CD14-positive monocyte (primary cell): ENCODE measurements around the gene CCDC198. TPM values are rescaled to one million over a fixed set of nuclear protein-coding genes. Genes with fewer than 3 reads are reported as not detected.

Experiments used
- DNase-seq, 3 donors: peaks; one replicate each; pipeline ENCODE4 v3.0.0-alpha.2; 2011 to 2022
- H2AFZ ChIP-seq: 2 replicates; pipeline ENCODE4 v1.6.0; 2012; ENCODE audit warnings: mild to moderate bottlenecking, low read depth, low read length, inconsistent platforms; ENCODE audit not compliant: insufficient read depth, poor library complexity, severe bottlenecking
- H3K27ac ChIP-seq, 2 donors: 1 replicate in 1 of 2; 2 replicates in 1 of 2; pipeline ENCODE4 v1.5.1; 2012 to 2013; ENCODE audit warnings: low read length in 2 of 2, control low read depth in 1 of 2, inconsistent platforms in 1 of 2, low read depth in 1 of 2, mild to moderate bottlenecking in 1 of 2
- H3K27me3 ChIP-seq, 2 donors: one replicate each; pipeline versions ENCODE4 v1.6.0 to v1.6.1; 2011 to 2013; ENCODE audit warnings: low read length in 2 of 2; ENCODE audit not compliant: control insufficient read depth in 2 of 2, insufficient read depth in 2 of 2
- H3K36me3 ChIP-seq, 2 donors: replicated peaks in 1 of 2; 1 replicate in 1 of 2; 2 replicates in 1 of 2; pipeline versions ENCODE4 v1.5.1 to v1.6.1; 2012 to 2013; ENCODE audit warnings: low read length in 2 of 2, control low read depth in 1 of 2, inconsistent platforms in 1 of 2, mild to moderate bottlenecking in 1 of 2; ENCODE audit not compliant: insufficient read depth in 2 of 2, control insufficient read depth in 1 of 2
- H3K4me1 ChIP-seq, 2 donors: 1 replicate in 1 of 2; 2 replicates in 1 of 2; pipeline versions ENCODE4 v1.5.1 to v1.6.1; 2012 to 2013; ENCODE audit warnings: low read length in 2 of 2, control low read depth in 1 of 2, inconsistent platforms in 1 of 2, mild to moderate bottlenecking in 1 of 2, moderate library complexity in 1 of 2; ENCODE audit not compliant: insufficient read depth in 2 of 2, control insufficient read depth in 1 of 2
- H3K4me2 ChIP-seq: replicated peaks from 2 replicates; pipeline ENCODE3; 2012; ENCODE audit warnings: low read length, moderate library complexity, mild to moderate bottlenecking; ENCODE audit not compliant: poor library complexity, severe bottlenecking; ENCODE audit errors: extremely low read depth
- H3K4me3 ChIP-seq, 3 experiments: fragments of 200-600 bp in 1 of 3; sonication (generic) in 1 of 3; replicated peaks in 1 of 3; 1 replicate in 2 of 3; 2 replicates in 1 of 3; pipeline ENCODE4 v1.5.1; 2011 to 2013; ENCODE audit warnings: low read length in 3 of 3, mild to moderate bottlenecking in 3 of 3, control low read depth in 2 of 3, low read depth in 2 of 3, inconsistent platforms in 1 of 3, moderate library complexity in 1 of 3
- H3K79me2 ChIP-seq: 2 replicates; pipeline ENCODE4 v1.6.0; 2012; ENCODE audit warnings: mild to moderate bottlenecking, control low read depth, inconsistent platforms, low read length, moderate library complexity; ENCODE audit not compliant: insufficient read depth
- H3K9ac ChIP-seq: 2 replicates; pipeline ENCODE4 v1.6.0; 2017; ENCODE audit warnings: low read length, mild to moderate bottlenecking; ENCODE audit not compliant: insufficient read depth, poor library complexity, severe bottlenecking
- H3K9me3 ChIP-seq, 2 donors: replicated peaks in 1 of 2; 1 replicate in 1 of 2; 2 replicates in 1 of 2; pipeline versions ENCODE4 v1.5.1 to v1.6.1; 2012 to 2013; ENCODE audit warnings: low read length in 2 of 2, control low read depth in 1 of 2; ENCODE audit not compliant: control insufficient read depth in 1 of 2, insufficient read depth in 1 of 2
- H4K20me1 ChIP-seq: 2 replicates; pipeline ENCODE4 v1.6.0; 2012; ENCODE audit warnings: mild to moderate bottlenecking, low read length, control low read depth, moderate library complexity; ENCODE audit not compliant: insufficient read depth
- H3K27ac Mint-ChIP-seq, 7 donors: one replicate each; pipeline ENCODE4 v1.8.0; 2020; ENCODE audit warnings: mild to moderate bottlenecking in 7 of 7, mixed read lengths in 7 of 7, moderate library complexity in 6 of 7, inconsistent platforms in 2 of 7
- H3K27me3 Mint-ChIP-seq, 3 donors: one replicate each; pipeline ENCODE4 v1.8.0; 2021 to 2022; ENCODE audit warnings: low read depth in 3 of 3, mild to moderate bottlenecking in 3 of 3, mixed read lengths in 3 of 3, moderate library complexity in 3 of 3, inconsistent platforms in 1 of 3
- H3K36me3 Mint-ChIP-seq, 2 donors: one replicate each; pipeline ENCODE4 v1.8.0; 2020; ENCODE audit warnings: mixed read lengths in 2 of 2, inconsistent platforms in 1 of 2, mild to moderate bottlenecking in 1 of 2
- H3K4me1 Mint-ChIP-seq: one replicate; pipeline ENCODE4 v1.8.0; 2020; ENCODE audit warnings: mild to moderate bottlenecking, mixed read lengths
- H3K4me3 Mint-ChIP-seq, 2 donors: one replicate each; pipeline ENCODE4 v1.8.0; 2020; ENCODE audit warnings: mild to moderate bottlenecking in 2 of 2, mixed read lengths in 2 of 2, moderate library complexity in 1 of 2
- H3K9me3 Mint-ChIP-seq, 7 donors: one replicate each; pipeline ENCODE4 v1.8.0; 2020 to 2022; ENCODE audit warnings: mixed read lengths in 7 of 7, mild to moderate bottlenecking in 6 of 7, moderate library complexity in 6 of 7, inconsistent platforms in 2 of 7
- CTCF ChIP-seq: fragments of 200-600 bp; IDR thresholded peaks from one replicate; pipeline ENCODE4 v1.8.0; 2022; ENCODE audit warnings: antibody characterized with exemption, mild to moderate bottlenecking
- WGBS: methylation state at CpG from one replicate; pipeline ENCODE4 v1.1.5; 2013; ENCODE audit warnings: missing lambda C conversion rate; ENCODE audit not compliant: insufficient coverage; 5-methylcytosine and 5-hydroxymethylcytosine counted together
- intact Hi-C, 2 donors: fragments of 100-400 bp; cut with micrococcal nuclease; formaldehyde crosslinking; loops; one replicate each; pipeline versions ENCODE4 v1.15.0 to v1.15.1; 2023
- polyA plus RNA-seq, 3 donors: library from polyadenylated mRNA; depleted of rRNA in 1 of 3; unstranded in 2 of 3; stranded (reverse) in 1 of 3; fragments of 300-500 nt in 2 of 3; fragments of >200 nt in 1 of 3; fragmentation: Illumina TruSeq in 2 of 3; gene quantifications; 1 replicate in 2 of 3; 2 replicates in 1 of 3; pipeline ENCODE4 v1.2.3, GENCODE V29; 2012 to 2021

CCDC198 gene
- polyA plus RNA-seq, 3 donors = not detected

DNA sequence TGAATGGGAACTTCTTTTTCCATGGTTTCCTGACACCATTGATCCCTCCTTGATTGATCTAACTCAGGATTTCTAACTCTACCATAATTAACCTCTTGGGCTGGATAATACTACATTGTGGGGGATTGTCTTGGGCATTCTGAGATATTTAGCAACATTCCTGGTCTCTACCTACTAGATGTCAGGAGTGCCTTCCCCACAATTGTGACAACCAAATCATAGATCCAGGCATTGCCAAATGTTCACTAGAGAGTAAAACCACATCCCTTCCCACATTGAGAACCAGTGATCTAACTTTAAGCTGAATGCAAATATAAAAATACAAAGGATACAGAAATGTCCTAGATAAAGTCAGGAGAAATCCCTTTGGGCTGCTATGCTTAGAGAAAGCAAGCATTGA is 36.9 kb upstream of the CCDC198 start:
- no peaks in the 10 kb centered on the region for H3K36me3 Mint-ChIP-seq
- intact Hi-C loops = no loop called here
- no peak for TF ChIP-seq CTCF
- Histone ChIP-seq H3K27ac (no peak overlapping the region), H4K20me1 (no peaks in the 10 kb centered on the region), H3K4me3 (no peak overlapping the region), H3K27me3 (no peaks in the 10 kb centered on the region), H3K36me3 (no peaks in the 10 kb centered on the region), H3K79me2 (no peaks in the 10 kb centered on the region), H2AFZ (no peak overlapping the region), H3K4me2 (no peak overlapping the region), H3K9ac (no peak overlapping the region), H3K4me1 (no peaks in the 10 kb centered on the region), H3K9me3 (peaks cover 0 to 12% of the 10 kb centered on the region in 2 donors)
- no peak overlapping the region for H3K27ac Mint-ChIP-seq
- H3K4me3 Mint-ChIP-seq = no peak overlapping the region
- peaks cover 5 to 22% (median 12%) of the 10 kb centered on the region in 7 donors for H3K9me3 Mint-ChIP-seq
- no peak for DNase-seq
- no peaks in the 10 kb centered on the region for H3K4me1 Mint-ChIP-seq
- H3K27me3 Mint-ChIP-seq = peaks cover 0 to 5% (median 0%) of the 10 kb centered on the region in 3 donors

DNA sequence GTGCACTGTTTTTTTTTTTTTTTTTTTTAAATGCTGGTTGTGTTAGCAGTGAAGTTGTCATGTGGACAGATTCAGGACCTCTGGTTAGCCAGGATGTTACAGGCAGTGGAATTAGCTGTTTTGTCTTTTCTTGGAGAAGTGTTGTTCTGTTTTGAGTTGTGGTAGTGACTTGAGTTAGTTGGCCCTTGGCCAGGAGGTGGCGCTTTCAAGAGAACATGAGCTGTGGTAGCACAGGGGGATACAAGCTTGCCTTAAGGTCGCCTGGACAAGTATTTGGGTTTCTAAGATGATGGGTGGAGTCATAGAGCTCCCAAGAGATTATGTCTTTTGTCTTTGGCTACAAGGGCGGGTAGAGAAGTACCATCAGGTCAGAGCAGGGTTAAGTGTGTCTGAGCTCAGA is 33.3 kb upstream of the CCDC198 start:
- WGBS = 56% methylated on average over 3 of the region's 3 CpGs
- intact Hi-C loops = no loop called here

More for the DNA sequence above, 33.3 kb upstream of the CCDC198 start:
- Histone ChIP-seq H3K9me3 (peaks cover 0 to 11% of the 10 kb centered on the region in 2 donors), H3K27ac (no peak overlapping the region), H3K79me2 (no peaks in the 10 kb centered on the region), H3K9ac (no peak overlapping the region), H3K4me2 (no peak overlapping the region), H3K4me3 (no peak overlapping the region), H2AFZ (no peak overlapping the region), H4K20me1 (no peaks in the 10 kb centered on the region), H3K36me3 (no peaks in the 10 kb centered on the region), H3K27me3 (no peaks in the 10 kb centered on the region), H3K4me1 (no peaks in the 10 kb centered on the region)
- peaks cover 7 to 25% (median 15%) of the 10 kb centered on the region in 7 donors for H3K9me3 Mint-ChIP-seq
- peaks cover 0 to 5% (median 0%) of the 10 kb centered on the region in 3 donors for H3K27me3 Mint-ChIP-seq
- no peak overlapping the region for H3K27ac Mint-ChIP-seq
- no peak for TF ChIP-seq CTCF
- no peaks in the 10 kb centered on the region for H3K4me1 Mint-ChIP-seq
- H3K36me3 Mint-ChIP-seq = no peaks in the 10 kb centered on the region
- H3K4me3 Mint-ChIP-seq = no peak overlapping the region
- DNase-seq = no peak
